CD4-positive, alpha-beta T cell treated with Interleukin-4 for 1 hour (primary cell): ENCODE data around the gene TBC1D24.
"Not testable (repeated sequence)": the region's sequence is repeated elsewhere in the genome, so short reads cannot be mapped to it uniquely, and the experiment has no call there.

ENCODE experiments used
- DNase-seq, 2 donors: peaks; one replicate each; pipeline ENCODE4 v3.0.0-alpha.2; 2020 to 2022

Gene TBC1D24

DNA sequence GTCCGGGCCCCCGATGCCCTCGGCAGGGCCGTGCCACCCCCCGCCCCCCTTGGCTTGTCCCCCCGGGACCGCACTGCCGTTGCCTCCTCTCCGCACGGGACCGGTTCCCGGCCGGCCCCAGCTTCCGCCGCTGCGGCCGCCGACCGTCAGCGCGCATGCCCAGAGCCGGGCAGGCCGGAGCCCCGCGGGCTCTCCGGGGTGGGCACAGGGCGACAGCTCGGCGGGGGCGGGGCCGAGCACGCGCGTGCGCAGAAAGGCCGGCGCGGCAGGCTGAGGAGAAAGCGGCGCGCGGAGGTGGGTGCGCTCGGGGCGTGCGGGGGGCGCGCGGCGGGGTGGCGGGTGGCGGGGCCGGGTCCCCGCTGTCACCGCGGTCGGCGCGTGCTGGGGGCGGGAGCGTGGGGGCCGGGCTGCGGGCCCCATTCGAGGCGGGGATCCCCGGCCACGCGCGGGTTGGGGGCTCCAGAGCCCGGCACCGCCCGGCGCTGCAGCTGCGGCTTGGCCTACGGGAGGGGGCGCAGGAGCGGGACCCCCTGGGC, at the start of gene TBC1D24:
TSS of gene TBC1D24 (plus strand) at position 251 of the 536 bp plus-strand sequence. CDS start 21,022 bp downstream, outside the sequence.
- peak; percentile 85 to 86 for DNase-seq

DNA sequence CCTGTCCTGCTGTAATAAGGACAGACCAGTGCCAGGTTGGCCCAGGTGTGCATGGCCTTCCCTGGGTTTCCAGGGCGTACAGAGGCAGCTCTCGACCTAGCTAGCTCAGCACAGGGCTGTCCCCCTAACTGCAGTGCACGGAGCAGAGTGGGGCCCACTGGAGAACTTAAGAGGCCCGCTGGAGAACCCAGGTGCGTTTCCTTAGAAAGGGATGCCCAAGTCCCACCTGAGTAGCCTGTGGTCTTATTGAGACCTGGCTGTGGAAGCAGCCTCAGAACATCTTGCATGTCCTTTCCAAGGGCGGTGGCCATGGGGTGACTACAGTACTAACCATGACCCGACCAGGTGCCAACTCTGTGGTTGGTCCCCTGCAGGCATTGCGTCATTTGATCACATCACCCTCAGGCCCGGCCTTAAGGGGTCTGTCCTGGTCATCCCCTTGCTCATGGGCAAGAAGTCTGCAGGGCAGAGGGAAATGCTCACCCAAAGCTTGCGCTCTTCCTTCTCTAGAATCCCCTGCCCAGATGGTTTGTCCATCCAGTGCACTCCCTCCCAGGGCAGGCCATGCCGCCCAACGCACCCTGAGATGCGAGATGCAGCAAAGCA, 49.0 kb upstream of the TBC1D24 start:
- DNase-seq, result no peak

DNA sequence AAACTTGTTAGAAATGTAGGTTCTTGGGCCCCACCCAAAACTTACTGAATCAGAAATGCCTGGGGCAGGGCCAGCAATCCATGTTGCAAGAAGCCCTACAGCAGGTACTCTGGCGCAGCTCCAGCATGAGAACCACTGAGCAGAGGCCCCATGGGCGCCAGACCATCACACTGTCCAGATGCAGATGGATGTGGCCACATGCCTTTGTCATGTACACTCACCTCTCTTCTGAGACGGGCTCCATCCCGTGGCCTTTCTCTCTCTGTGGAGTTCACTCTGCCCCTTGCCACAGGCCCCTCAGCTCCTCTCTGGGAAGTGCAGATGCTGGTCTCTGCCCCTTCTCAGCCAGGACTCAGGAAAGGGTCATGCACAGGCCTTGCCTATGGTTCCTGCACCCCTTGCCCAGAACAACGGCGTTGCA, 48.0 kb upstream of the TBC1D24 start:
- no peak for DNase-seq

DNA sequence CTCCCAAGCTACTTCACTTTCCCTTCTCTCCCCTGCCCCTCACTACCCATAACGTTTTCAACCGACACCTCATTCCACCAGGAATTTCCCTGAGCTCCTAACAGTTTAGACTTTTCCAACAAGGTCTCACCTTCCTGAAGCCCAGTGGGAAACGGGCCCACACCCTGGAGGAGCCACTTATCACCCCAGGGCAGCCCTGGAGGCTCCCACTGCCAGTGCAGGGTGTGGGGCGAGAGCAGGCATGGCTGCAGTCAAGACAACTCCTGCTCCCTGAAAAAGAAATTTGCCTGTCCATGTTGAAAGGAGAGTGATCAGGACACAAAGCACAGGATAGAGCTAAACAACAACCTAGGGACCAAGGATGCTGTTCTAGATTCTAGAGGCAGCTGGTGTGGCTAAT, 47.4 kb upstream of the TBC1D24 start:
- DNase-seq, result no peak

DNA sequence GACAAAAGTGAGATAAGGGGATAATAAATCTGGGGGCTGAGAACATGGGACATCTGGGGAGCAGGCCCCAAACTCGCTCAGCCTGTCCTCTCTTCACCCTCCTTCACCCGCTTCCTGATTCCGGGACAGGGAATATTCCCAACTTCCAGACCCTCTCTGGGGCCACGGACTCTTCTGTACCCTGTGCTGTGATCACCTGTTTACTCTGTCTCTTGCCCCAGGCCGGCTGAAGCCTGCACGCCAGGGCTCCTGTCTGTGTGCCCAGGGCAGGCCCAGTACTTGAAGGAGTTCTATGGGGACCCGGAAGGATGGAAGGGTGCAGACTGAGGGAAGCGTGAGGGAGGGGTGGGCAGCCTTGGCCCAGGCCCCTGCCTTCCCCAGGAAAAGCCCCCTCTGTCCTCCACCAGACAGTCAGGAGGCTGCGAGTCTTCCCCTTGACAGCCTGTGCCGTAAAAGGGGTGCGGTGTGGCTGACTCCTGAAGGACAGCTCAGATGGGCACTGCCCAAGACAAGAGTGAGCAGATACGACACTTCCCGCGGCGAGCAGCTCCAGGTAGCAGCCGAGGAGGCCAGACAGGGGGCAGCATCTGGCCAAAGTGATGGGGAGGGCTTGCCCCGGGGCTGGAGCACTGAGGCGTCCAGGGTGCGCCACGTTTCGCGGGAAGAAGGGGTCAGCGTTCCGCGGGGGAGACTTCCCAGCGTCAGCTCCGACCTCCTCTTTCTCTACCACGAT, 46.7 kb upstream of the TBC1D24 start:
- DNase-seq, result peak; percentile 13 to 16

DNA sequence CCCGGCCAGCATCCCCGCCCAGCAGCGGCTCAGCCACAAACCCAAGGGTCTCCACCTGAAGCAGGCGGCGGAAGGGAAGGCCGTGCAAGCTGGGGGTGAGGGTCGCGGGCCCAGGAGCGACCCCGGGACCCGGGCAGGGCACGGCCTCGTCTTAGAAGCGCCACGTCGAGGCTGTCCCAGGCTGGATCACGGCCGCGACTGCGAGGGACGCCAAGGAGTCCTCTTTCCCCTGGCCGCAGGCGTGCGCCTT, 46.2 kb upstream of the TBC1D24 start:
- no peak for DNase-seq

DNA sequence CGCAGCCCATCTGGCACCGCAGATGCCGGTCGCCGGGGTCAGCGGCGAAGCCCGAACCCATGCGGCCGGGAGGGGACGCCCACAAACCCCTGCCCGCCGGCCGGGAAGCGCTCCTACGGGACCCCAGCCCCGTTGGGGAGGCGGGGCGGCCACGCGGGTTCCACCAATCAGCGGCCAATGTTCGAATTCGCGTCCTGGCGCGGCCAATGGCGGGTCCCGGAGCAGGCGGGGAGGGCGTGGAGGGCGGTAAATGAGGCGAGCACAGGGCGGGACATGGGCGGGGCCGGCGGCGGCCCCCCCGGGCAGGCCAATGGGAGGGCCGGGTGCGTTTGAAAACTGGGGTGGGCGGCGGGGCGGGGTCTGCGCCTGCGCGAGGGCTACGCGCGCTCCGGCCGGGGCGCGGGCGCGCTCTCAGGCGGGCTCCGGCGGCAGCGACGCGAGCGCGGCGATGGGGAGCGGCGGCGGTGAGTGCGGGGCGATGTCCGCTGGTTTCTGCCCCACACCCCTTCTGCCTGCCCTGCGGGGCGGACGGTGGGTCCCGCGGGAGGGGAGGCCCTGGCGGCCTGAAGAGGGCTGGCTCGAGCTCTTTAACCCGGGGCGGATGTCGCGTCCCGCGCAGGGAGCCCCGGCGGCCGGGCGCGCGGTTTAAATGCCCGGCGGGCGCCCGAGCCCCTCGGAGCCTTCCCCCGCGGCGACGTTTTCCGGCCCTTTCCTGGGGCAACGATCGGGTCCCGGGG, 45.7 kb upstream of the TBC1D24 start, which contains the start of gene CCNF:
TSS of gene CCNF (plus strand) at position 414 of the 737 bp plus-strand sequence. CDS start at position 449, 35 bp downstream.
- DNase-seq, result peak; percentile 97 to 98

DNA sequence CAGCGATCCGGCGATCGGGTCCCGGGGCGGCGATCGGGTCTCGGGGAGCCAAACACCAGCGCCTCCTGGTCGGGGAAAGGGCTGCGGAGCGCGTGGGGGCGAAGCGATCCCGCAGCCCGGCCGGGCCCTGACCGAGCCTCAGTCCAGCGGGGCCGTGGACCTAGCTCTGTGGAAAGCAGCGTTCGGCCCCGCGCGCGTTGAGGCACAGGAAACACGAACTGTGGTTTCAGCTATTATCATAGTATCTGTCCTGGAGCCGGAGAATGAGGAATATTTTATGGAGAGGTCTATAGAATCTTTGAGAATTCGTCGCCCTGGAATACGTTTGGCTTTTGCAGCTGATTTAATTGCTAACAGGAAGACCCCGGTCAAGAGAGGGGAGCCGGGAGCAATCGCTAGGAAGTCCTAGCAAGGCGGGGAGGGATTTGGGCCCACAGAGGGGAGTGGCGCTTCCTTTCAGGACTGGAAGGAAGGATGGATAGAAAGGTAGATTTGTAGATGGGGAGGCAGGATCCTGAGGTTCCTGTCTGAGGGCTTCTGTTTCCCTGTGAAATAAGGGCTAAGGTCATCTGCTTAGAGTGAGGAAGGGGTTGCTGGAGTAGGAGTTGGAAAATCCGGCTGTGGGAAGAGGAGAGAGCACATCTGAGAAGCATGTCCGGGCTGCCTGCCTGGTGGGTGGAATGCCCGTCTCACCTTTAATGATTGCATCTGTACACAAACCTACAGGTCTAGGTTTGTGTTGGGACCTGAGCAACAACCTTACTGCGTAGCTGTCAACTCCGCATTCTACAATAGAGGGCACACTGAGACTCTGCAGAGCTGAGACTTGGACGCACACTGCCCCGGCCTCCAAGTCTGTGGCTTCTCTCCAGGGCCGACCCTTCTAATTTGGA, 44.9 kb upstream of the TBC1D24 start:
- peak in 1 of 2 donors; percentile 35 for DNase-seq

DNA sequence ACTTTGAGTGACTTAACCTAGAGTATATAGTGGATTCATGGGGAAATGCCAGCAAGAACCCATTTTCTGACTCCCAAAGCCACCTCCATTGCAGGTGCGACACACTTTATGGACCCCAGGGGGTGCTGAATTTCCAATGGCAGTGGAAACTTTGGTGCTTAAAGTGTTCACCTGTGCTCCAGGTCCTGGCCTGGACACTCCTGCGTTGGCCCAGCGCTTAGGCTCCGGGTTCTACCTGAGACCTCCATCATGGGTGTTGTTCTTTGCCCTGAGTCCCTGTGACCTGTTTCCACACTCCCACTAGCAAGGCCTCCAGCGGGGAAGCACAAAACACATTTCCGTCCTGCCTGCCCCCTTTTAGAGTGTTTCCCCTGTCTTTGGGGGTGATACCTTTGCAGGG, 42.6 kb upstream of the TBC1D24 start:
- DNase-seq, result peak in 1 of 2 donors; percentile 5

DNA sequence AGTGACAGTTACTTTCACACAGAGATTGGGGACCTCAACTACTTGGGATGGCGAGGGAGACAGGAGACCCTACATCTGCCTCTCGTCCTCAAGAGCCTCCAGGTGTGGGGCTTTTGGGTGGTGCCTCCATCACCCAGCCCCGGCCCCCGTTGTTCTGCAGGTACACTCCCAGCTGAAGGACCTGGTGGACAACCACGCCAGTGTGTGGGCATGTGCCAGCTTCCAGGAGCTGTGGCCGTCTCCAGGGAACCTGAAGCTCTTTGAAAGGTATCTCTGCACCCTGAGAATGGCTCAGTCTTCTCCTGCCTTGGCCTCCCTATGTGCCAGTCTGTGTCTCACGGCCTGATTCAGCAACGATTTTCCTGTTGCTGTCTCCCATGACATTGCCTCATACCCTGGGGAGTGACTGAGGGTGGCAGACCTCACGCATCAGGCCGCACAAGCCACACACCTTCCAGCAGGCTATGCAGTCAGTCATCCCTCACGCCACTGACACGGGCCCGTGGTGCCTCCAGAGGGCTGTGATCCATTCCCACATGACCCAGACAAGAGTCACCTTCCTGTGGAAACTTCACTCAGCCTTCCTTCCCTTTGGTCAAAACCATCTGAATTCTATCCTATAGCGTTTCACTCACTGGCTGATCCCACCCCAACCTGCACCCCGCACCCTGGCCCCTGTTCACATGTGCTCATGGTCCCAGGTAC, 42.0 kb upstream of the TBC1D24 start:
- DNase-seq, result no peak

DNA sequence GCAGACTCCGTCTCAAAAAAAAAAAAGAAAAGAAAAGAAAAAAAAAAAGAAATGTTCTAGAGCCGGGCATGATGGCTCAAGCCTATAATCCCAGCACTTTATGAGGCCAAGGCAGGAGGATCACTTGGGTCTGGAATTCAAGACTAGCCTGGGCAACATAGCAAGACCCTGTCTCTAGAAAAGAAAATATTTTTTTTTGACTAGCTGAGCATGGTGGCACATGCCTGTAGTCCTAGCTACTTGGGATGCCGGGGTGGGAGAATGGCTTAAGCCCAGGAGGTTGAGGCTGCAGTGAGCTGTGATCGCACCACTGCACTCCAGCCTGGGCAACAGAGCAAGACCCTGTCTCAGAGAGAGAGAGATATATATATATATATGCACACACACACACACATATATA, 39.7 kb upstream of the TBC1D24 start:
- not testable (repeated sequence) for DNase-seq

DNA sequence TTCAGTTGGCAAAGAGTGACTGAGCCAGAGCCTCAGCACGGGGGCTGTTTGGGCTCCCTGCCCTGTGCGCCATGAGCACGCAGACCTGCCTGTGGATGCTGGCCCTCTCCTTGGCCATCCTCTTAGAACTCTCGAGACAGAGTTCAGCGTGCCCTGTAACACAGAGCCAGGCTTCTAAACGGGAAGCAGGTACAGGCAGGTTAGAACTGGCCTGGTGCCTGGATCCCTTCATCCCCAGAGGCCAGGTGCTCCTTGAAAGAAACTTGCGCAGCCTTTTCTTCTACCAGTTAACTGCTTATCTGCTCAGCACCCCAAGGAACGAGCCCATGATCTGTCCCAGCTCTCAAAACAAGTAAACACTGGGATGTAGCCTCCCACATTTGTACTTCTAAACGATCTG, 38.8 kb upstream of the TBC1D24 start:
- DNase-seq, result no peak

DNA sequence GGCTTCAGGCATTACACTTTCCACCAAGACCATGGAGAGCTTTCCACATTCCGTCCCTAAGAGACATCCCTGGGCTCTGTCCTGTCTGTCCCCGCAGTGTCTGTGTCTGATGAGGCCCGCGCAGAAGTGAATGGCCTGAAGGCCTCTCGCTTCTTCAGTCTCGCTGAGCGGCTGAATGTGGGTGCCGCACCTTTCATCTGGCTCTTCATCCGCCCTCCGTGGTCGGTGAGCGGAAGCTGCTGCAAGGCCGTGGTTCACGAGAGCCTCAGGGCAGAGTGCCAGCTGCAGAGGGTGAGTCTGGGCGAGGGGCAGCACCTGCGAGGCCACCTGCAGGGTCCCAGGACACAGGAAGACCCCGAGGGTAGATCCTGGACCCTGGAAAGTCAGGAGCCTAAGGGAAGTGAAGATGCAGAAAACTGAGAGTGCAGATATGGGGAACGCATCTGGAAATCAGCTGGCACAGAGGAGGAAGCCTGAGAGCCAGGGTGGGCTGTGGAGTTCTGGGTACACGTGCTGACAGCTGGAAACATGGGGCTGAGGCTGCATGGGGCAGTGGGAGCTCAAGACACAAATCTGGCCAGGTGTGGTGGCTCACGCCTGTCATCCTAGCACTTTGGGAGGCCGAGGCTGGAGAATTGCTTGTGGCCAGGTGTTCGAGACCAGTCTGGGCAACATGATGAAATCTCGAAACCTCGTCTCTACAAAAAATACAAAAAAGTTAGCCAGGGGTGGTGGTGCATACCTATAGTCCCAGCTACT, 37.7 kb upstream of the TBC1D24 start:
- no peak for DNase-seq

DNA sequence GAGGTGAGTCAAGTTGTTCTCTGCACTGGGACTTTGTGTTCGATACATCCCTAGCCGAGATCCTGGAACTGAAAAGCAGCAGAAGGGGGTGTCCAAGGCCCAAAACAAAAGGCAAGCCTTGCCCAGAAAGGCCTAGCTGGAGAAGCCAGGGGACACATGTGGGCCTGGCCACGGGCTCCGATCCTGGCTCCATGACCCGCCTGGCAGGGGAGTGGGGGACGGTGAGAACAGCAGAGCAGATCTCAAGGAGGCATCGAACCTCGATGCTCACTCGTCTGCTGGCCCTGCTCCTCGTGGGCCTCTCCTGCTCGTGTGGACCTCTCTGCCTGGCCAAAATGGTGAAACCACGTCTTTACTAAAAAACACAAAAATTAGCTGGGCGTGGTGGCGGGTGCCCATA, 36.8 kb upstream of the TBC1D24 start:
- no peak for DNase-seq

DNA sequence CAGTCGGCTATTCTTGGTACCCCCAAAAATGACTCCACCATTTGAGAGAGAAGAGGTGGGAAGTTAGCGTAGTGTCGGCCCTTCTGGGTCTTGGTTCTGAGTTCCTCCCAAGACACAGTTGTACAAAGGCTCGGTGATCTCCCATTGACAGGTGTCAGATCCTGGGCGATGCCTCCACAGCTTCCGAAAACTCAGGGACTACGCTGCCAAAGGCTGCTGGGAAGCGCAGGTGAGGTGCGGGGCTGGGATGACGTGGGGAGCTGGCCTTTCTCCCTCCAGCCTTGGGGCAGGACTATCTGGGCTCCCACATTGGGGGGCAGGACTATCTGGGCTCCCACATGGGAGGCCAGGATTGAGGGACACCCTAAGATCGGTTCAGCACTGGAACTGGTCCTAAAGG, 35.3 kb upstream of the TBC1D24 start:
- no peak for DNase-seq

DNA sequence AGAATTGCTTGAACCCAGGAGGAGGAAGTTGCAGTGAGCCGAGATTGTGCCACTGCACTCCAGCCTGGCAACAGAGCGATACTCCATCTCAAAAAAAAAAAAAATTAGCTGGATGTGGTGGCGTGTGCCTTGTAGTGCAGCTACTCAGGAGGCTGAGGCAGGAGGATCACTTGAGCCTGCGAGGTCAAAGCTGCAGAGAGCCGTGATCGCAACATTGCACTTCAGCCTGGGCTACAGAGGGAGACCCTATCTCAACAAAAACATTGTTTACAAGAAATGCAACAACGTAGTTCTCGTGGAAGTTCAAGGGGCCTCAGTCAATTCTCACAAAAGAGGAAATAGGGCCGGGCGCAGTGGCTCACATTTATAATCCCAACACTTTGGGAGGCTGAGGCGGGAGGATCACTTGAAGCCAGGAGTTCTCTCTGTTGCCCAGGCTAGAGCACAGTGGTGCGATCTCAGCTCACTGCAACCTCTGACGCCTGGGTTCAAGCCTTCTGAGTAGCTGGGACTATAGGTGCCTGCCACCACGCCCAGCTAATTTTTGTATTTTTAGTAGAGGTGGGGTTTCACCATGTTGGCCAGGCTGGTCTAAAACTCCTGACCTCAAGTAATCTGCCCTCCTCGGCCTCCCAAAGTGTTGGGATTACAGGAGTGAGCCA, 33.7 kb upstream of the TBC1D24 start:
- DNase-seq, result not testable (repeated sequence)

DNA sequence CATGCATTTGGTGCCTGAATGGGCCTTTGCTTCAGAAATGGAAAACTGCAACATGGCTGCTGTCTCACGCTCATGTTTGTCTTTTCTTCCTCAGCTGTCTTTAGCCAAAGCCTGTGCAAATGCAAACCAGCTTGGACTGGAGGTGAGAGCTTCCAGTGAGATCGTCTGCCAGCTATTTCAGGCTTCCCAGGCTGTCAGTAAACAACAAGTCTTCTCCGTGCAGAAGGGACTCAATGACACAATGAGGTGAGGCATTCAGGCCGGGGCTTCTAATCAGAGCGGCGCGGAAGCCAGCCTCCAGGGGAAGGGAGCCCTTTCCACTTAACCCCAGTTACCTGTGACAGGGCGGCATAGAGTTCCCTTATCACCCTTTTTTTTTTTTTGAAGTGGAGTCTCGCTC, 31.4 kb upstream of the TBC1D24 start:
- no peak for DNase-seq

DNA sequence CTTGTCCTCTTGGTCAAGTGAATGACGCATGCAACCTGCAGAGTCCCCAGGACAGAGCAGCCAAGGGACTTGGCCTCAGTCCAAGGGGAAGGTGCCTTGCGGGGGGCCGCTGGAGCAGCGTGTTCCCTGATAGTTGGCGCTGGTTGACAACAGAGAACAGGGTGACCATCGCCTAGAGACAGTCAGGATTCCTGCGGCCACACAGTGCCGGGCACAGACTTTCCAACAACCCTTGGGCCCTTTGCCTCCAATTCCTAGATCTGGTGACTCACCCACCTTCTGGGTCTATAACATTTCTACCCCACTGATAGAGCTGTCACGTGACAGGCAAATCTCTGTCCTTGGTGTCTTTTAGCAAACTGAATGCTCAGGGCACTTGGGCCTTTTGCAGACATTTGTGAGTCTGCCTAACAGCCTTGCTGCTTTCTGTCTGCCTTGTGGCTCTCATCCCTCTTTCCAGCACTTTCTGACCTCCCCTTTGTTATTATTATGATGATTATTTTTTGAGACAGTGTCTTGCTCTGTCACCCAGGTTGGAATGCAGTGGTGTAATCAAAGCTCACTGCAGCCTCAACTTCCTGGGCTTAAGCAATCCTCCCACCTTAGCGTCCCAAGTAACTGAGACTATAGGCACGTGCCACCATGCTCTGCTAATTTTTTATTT, 26.9 kb upstream of the TBC1D24 start:
- no peak for DNase-seq

DNA sequence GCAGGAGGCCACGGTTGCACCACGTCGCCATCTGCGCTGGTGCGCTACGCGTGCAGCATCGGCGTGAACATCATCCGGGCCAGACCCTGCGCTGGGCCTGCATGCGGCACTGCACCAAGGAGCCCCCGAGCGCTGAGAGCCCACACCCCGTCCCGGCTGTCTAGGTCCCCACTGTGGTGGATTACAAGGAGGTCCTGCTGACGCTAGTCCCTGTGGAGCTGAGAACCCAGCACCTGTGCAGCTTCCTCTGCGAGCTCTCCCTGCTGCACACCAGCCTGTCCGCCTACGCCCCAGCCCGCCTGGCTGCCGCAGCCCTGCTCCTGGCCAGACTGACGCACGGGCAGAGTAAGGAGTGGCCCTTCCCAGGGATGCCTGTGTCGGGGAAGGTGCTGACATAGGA, 25.8 kb upstream of the TBC1D24 start:
- DNase-seq, result no peak

DNA sequence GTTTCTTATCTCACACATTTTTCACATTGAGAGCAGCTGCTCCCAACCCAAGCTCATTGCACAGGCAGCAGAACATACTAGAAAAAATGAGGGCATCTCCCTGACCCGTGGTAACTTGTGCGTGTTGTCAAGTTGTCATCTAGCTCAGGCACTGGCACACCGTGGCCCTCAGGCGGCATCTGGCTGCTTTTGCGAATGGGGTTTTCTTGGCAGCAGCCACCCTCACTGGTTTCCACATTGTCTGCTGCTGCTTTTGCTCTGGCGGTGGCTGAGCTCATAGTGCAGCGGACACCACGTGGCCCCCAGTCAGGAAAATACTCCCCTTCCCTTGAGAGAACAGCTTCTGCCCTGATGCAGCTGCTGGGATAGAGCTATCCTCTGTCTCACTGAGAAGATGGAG, 24.4 kb upstream of the TBC1D24 start:
- no peak for DNase-seq
